HG03025 (cell line): ENCODE measurements around the gene MT1HL1.
"Not testable (repeated sequence)": the region's sequence is repeated elsewhere in the genome, so short reads cannot be mapped to it uniquely, and the experiment has no call there.

Experiments
- ATAC-seq: cut with Tn5 transposase; IDR thresholded peaks from one replicate; pipeline ENCODE4 v1.9.1; 2021; ENCODE audit warnings: mild to moderate bottlenecking, moderate library complexity; ENCODE audit not compliant: unreplicated experiment, low FRiP score

The MT1HL1 gene

GRCh38 chr1:237018896-237019295 lies 14.7 kb upstream of the MT1HL1 start:
- no peak for ATAC-seq

DNA sequence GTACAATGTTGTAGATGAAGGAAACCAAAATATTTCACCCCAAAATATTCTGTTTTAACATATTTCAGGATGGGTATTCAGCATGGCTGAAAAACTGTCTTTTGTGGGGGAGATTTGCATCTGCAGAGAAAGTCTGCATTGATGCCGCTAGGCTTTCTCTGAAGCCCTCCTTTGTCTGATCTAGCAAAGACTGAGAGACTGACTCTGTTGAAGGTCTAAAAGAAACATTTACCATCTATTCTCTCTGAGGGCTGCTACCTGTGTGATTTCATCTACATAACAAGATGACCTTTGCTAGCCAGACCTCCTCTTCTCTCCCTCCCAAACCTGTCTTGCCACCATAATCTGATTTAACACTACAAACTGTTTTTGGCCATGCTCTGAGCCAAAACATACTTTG lies 12.4 kb upstream of the MT1HL1 start:
- no peak for ATAC-seq

GRCh38 chr1:237013608-237014007 lies 9.4 kb upstream of the MT1HL1 start:
- no peak for ATAC-seq

GRCh38 chr1:237012788-237013383 lies 8.6 kb upstream of the MT1HL1 start:
- no peak for ATAC-seq

GRCh38 chr1:237012361-237012760 lies 8.1 kb upstream of the MT1HL1 start:
- ATAC-seq = no peak

DNA sequence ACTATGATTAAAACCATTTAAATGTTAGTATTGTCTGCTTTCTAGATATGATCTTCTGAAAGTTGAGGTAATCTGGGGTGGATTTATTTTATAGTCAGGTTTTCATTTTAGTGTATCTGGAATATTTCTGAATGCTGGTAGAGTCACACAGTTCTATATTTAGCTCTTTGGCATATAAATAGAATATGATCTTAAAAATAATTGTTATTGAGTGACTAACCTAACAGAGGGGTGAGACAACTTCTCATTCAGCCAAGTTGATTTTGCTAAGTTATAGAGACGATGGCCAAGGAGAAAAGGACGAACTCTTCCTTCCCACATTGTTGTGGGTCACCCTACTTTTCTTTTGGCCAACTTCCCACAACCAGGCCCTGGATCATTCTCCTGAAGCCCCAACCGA lies 7.2 kb upstream of the MT1HL1 start:
- ATAC-seq = no peak

GRCh38 chr1:237009611-237010010 lies 5.4 kb upstream of the MT1HL1 start:
- ATAC-seq = no peak

DNA sequence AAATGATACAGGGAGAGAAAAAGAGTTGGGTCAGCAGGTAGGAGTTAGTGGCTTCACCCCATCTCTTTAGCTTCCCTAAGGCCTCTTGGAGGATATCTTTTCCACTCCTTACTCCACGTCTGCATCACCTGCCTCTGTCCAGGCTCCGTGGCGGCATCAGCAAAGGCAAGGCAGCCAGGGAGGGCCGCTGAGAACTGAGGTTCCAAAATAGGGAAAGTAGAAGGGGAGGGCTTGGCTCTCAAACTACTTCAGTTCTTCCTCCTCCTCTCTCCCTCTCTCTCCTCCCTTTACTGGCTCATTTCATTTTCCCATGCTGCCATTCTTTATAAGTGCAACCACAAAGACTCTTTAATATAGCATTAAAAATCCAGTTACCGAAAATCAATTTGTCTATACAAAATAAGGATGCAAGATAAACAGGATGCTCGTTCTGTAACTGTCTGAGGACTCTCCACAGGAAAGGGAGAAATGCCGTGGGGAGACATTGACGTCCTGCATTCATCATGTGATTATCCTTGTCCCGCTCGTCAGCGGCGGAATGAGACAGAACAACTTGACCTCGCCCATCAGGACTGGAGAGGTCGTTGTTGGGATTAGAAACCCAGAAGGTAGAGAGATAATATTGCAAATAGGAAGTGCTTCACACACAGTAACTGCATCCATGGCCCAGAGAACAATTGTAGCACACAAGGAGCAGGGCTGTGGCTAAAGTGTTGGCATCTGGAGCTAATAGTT lies 3.1 kb upstream of the MT1HL1 start:
- no peak for ATAC-seq

DNA sequence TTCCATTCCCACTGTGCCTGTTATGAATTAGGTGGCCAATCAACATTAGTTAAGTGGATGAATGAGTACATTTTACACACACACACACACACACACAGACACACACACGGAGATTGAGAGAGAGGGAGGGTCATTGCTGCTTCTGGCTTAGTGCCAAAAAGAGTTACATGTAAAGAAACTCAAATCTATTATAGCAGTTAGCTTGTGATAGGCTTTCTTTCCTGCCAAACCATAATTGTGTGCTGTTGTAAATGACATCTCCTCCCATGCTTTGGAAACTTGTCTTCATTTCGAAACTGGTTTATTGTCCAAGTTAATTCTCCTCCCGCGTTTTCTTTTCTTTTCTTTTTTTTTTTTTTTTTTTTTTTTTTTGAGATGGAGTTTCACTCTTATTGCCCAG lies 1.4 kb upstream of the MT1HL1 start:
- ATAC-seq = no peak

- ATAC-seq = no peak
Measured at GRCh38 chr1:237003516-237003915, 725 bp downstream of the MT1HL1 start.

- ATAC-seq = no peak
Measured at GRCh38 chr1:237000191-237000590, 4.0 kb downstream of the MT1HL1 start.

DNA sequence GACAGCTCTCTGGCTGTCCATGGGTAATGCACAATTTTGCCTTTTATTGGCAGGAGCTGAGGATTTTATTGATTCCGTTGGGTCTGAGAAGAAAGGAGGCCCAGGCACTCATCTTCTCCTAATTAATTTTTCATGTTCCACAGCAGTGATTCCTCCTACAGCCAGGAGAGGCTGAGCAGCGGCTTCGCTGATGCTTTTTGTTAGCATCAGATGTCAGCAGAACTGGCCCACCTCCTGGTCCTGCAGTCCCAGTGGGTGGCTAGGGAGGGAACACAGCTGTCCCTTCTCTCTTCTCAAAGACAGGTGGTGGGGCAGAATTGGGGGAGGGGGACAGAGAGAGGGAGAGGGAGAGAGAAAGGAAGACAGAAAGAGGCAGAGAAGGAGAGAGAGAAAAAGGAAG lies 5.7 kb downstream of the MT1HL1 start:
- ATAC-seq = no peak

DNA sequence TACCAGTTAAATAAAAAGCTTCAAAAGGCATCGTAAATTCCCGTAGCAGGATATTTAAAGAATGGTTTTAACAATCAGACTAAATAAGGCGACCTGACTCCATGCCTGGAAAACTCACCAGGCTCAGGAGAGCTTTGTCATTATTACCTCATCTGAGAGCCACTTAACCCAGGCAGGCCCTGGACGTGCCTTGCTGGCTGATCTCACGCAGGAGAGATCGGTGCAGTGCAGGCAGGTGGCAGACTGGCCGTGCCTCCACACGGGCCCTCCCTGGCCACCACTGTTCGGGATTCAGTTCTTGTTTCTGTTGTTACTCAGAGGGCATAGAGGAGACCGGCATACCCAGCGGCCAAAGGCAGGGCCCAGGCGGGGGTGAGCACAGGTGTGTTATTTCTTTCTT lies 6.4 kb downstream of the MT1HL1 start:
- ATAC-seq = no peak

- ATAC-seq = no peak
Measured at GRCh38 chr1:236997361-236997760, 6.9 kb downstream of the MT1HL1 start.

DNA sequence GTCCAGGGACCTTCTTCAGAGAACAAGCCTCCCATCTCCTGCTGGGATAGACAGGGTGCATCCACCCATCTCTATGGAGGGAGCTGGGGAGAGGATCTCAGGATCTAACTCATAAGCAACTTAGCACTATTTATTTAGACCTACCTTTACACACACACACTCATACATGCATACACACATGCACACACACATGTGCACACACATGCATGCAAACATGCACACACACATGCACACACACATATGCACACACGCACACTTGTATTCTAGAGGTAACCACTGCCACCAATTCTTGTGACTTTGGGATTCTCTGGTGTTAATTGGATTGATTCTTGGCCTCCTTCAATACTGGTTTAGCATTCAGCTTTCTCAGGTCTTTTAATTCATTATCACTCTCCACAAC lies 9.8 kb downstream of the MT1HL1 start:
- ATAC-seq = no peak

GRCh38 chr1:236992449-236992848 lies 11.8 kb downstream of the MT1HL1 start:
- no peak for ATAC-seq

DNA sequence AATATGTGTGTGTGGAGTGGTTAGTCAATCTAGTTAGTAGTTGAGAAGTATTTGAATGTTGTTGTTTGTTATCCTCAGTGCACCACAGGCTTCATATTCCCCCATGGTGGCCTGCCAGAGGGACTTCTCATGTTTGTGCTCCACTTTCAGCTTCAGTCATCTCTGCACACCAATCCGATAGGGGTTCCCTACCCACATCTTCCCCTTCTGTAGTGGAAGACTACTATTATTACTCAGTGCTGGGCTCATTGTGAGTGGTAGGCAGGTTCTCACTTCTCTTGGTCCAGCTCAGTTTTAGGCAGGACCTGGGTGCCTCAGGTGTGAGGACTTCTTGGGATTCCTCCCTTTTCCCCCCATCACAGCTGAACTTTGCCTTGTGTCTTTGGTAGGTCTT lies 14.2 kb downstream of the MT1HL1 start:
- ATAC-seq = no peak

- ATAC-seq = no peak
Measured at GRCh38 chr1:236989290-236990051, 14.8 kb downstream of the MT1HL1 start.

DNA sequence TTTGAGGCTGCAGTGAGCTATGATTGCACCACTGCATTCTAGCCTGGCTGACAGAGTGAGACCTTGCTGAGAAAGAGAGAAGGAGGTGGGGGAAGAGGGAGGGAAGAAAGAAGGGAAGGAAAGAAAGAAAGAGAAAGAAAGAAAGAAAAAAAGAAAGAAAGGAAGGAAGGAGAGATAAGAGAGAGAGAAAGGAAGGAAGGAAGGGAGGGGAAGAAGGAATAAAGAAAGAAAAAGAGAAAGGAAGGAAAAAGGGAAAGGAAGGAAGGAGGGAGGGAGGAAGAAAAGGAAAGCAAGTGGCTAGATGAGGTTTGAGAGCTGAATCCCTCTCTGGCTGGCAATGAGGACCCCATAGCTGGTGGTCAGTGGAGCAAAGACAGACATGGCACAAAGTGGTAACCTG lies 20.4 kb downstream of the MT1HL1 start:
- ATAC-seq = no peak

GRCh38 chr1:236982380-236982779 lies 21.9 kb downstream of the MT1HL1 start:
- no peak for ATAC-seq

DNA sequence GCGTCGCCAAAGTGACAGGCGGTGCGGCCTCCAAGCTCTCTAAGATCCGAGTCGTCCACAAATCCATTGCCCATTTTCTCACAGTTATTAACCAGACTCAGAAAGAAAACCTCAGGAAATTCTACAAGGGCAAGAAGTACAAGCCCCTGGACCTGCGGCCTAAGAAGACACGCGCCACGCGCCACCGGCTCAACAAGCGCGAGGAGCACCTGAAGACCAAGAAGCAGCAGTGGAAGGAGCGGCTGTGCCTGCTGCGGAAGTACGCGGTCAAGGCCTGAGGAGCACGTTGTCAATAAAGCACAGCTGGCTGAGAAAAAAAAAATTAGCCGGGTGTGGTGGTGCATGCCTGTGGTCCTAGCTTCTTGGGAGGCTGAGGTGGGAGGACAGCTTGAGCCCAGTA lies 22.8 kb downstream of the MT1HL1 start:
- ATAC-seq = not testable (repeated sequence)

- no peak for ATAC-seq
Measured at GRCh38 chr1:236980673-236981072, 23.6 kb downstream of the MT1HL1 start.
